WI38 (cell line): Measurements from ENCODE around the gene KRT35.

ENCODE experiments used
- H3K4me3 ChIP-seq: 2 replicates; pipeline ENCODE4 v1.5.1; 2011; ENCODE audit warnings: low read depth, mild to moderate bottlenecking, control low read depth, low read length
- TF ChIP-seq, protein P1 (sequence below): IDR thresholded peaks from 2 replicates; pipeline ENCODE4 v1.5.1; 2012; ENCODE audit warnings: low read depth, mild to moderate bottlenecking, control low read depth, low read length

KRT35 gene

GRCh38 chr17:41510251-41511065 lies 29.5 kb upstream of the KRT35 start:
- H3K4me3 ChIP-seq = no peak overlapping the region
- TF ChIP-seq, protein P1, sequence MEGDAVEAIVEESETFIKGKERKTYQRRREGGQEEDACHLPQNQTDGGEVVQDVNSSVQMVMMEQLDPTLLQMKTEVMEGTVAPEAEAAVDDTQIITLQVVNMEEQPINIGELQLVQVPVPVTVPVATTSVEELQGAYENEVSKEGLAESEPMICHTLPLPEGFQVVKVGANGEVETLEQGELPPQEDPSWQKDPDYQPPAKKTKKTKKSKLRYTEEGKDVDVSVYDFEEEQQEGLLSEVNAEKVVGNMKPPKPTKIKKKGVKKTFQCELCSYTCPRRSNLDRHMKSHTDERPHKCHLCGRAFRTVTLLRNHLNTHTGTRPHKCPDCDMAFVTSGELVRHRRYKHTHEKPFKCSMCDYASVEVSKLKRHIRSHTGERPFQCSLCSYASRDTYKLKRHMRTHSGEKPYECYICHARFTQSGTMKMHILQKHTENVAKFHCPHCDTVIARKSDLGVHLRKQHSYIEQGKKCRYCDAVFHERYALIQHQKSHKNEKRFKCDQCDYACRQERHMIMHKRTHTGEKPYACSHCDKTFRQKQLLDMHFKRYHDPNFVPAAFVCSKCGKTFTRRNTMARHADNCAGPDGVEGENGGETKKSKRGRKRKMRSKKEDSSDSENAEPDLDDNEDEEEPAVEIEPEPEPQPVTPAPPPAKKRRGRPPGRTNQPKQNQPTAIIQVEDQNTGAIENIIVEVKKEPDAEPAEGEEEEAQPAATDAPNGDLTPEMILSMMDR = no peak

- H3K4me3 ChIP-seq = no peak overlapping the region
- TF ChIP-seq, protein P1 = no peak
These were observed 26.4 kb upstream of the KRT35 start for GRCh38 chr17:41507315-41507880.

GRCh38 chr17:41505809-41506767 lies 25.1 kb upstream of the KRT35 start:
- TF ChIP-seq, protein P1 = no peak
- H3K4me3 ChIP-seq = no peak overlapping the region

GRCh38 chr17:41505007-41505808 lies 24.3 kb upstream of the KRT35 start, which contains the start of gene KRT13:
TSS of gene KRT13 (minus strand) at chr17:41505612. CDS start at chr17:41505550, 62 bp downstream.
- TF ChIP-seq, protein P1 = no peak
- no peak within 1 kb of the TSS for H3K4me3 ChIP-seq

DNA sequence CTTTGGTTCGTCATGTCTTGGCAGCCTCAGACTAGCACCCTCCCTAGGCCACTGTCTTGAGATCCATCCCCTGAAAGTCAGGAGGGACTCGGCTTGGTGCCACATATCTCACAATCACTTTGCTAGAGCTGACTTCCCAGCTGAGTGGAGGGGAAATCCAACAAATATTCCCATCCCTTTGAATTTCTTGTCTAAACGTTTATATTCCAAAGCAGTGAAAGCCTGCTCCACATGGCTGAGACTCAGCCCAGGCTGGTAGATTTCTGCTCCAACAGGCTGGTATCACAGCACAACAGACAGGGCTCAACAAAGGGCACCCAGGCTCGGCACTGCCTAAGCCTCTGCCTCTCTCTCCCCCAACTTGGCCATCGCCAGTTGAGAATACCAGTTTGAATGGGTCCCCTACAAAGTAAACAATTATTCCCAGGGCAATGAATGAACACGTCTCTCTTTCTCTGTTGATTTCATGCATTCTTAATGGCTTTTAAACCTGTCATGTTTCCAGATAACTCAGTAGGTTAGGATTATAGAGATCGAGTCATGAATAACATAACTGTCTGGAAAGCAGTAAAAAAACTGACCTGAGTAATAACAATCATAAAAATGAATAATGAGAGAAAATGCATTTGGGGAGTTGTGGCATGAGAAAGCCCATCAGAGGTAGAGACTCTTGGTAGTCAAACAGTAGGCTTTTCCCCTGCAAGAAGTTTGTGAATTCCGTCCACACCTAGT lies 23.5 kb upstream of the KRT35 start:
- TF ChIP-seq, protein P1 = no peak
- H3K4me3 ChIP-seq = no peak overlapping the region

DNA sequence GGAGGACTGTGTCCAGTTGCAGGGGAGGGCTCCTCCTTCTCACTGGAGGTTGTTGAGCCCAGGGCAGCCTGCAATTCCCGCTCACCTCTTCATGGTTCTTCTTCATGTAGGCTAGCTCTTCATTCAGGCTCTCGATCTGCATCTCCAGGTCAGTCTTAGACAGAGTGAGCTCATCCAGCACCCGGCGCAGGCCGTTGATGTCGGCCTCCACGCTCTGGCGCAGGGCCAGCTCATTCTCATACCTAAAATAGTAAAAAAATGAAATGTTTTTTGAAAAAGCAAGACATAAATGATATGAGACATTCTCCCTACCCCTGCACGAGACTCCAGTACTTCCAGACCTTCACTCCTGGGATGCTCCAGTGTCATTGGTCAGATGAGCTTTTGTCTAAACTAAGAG lies 22.3 kb upstream of the KRT35 start:
- TF ChIP-seq, protein P1 = no peak
- no peak overlapping the region for H3K4me3 ChIP-seq
